ENCODE results near the gene PODN.

Gene PODN

DNA sequence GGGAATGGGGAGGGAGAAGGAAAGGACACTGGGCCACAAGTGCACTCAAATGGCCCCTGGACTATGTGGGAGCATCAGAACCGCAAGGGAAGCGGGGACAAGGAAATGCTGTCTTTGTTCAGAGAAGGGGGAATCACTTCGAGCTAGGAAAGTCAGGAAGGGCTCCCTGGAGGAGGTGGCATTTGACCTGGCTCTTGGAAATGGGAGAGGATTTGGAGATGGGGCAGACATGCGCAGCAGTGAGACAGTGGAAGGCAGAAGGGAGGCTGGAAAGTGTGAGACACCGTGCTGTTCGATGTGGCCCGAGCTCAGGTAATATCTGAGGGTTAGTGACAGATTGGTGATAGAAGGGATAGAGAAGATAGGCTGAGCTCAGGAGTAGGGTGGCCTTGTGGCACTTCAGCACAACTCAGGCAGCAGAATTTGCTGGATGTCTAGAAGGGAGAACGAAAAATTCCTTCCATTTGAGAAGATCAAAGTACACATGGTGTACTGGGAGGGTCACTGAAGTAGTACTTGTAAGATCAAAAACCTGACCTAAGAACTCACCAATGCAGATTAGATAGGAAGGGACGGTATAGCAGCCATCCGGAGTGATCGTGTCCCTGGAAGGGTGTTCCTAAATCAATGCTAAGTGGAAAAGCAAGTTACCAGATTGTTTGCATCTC, 55.1 kb downstream of the PODN start:
- no peak for DNase-seq

DNA sequence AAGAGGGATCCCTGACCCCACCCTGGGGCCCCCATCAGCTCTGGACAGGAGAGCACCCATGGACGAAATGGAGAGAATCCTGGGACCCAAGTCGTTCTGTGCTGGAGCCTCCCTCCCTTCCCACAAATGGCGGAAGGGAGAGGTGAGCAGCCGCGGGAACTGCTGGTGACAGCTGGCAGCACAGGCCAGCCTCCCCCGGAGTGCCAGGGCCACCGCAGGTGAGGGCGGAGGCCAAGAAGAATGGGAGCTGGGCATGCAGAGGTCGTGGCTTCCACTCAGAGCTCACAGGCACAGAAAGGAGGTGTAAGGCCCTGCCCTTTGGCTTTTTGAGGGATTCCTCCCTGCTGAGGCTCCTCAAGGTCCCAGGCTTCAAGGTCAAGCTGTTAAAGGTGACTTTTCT, 55.8 kb downstream of the PODN start:
- no peak for DNase-seq

DNA sequence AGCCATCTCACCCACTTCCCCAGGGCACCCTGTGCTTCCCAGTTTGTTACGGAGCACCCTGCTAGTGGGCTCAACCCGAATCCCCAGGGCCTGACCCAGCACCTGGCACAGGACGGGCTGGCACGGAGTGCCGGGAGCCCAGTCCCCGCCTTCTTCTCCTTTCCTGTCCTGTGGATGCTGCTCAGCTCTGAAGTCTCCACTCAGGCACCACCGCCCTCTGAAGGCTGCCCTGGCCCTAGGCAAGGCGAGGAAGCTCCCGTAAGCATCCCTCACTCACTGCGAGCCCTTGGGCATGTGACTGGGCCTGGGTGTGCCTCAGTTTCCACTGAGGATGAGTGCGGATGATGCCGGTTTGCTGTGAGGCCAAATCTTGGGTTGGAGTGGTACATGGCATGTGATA, 58.6 kb downstream of the PODN start:
- no peak for DNase-seq

DNA sequence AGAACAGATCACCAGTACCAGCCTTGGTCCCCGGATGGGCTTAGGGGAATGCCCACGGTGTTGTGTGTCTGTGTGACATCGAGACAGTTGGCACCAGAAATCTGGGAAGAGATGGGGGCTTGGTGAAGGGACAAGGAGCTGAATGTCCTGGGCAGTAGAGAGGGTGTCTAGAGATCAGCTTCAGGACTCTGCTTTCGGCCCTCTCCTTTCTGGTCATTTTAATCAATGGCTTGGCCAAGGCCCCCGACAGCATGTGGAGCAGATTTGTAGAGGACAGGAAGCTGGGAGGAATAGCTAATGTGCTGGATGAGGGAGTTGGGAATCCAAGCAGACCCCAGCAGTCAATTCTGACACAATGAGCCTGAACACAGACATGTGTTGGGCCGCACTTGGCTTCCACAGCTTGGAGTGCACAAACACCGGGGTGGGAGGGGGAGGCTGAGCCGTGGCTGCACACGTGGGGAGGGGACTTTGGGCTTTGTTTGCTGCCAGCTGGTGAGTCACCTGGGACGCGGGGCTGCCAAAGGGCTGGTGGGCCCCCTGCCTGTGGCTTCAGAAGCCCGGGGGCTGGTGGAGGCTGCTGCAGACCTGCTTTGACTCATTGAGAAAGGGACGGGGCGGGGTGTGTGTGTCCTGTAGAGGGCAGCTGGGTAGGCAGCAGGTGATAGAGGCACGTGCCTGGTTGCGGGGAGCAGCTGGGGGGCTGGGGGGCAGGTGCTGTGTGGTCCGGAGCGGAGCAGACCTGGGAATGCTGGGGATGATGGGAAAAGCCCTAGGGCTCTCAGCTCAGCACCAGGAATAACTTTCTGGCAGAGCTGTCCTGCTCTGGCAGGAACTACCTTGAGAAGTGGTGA, 59.5 kb downstream of the PODN start:
- DNase-seq = peak; percentile 81

DNA sequence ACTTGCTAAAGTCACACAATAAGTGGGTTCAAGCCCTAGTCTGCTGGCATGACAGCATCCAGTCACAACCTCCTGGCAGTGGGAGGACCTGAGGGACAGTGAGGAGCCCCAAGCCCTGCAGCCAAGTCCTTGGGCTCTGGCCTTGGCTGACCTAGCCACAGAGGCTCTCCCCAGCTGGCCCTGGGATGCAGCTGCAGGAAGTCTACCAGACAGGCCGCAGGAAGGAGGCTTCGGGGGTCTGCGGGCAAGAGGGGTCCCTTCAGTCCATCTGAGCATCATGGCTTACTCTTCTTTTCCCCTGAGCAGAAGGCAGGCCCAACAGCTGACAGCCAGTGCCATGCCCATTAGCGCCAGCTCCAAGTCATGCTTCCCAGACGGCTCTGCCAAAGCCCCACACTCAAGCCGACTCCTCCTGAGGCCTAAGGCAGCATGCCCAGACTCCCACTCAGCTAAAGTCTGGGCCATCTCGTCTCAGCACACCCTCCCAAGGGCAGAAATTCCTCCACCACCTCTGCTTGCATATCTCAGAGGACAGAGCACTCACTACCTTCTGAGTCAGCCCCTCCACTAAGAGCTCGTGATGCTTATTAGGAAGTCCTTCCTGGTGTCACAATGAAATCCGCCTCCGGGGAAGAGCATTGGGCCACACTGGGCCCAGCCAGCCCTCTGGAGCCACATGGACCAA, 60.3 kb downstream of the PODN start:
- DNase-seq = peak; percentile 70

DNA sequence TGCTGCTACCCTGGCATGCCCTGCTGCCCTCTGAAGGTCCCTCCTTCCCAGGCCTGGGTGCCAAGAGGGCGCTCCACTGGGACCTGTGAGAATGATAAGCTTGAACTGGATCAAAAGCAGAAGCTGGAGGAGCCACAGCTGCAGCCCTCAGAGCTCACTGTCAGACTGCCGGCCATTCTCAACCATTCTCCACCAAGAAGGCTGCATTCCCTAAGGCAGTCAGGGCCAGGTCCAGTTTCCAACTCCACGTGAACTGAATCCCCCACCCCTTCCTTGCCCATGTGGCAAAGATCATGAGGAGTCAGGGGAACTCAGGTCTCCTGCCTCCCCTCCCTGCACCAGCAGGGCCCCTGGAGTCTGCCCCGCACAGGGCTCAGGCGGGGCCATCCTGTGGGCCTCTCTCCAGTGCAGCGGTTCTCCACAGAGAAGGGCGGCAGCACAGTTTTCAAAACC, 61.0 kb downstream of the PODN start:
- no peak for DNase-seq

GRCh38 chr1:53123453-53124140, 61.6 kb downstream of the PODN start:
- no peak for DNase-seq

DNA sequence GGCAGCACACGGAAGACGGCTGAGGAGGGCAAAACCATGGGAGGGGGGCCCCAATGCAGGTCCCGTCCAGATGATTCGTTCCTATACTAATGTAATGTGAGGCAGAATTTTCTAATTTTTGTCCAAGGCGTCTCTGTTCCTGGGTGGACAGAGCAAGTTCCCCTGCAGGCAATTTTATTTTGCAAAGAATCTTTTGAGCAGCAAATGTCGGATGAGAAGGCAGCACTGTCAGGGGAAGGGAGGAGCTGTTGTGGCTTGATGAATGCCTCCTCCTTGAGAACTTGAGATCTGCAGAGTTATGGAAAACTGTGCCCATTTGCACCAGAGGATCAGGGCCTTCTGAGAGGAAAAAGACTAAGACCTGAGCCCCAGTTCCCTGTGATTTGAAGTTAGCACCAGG, 63.1 kb downstream of the PODN start:
- DNase-seq = no peak

GRCh38 chr1:53125623-53126360, 63.8 kb downstream of the PODN start:
- no peak for DNase-seq

GRCh38 chr1:53126495-53126894, 64.5 kb downstream of the PODN start:
- no peak for DNase-seq

GRCh38 chr1:53127546-53127945, 65.5 kb downstream of the PODN start:
- DNase-seq = no peak

DNA sequence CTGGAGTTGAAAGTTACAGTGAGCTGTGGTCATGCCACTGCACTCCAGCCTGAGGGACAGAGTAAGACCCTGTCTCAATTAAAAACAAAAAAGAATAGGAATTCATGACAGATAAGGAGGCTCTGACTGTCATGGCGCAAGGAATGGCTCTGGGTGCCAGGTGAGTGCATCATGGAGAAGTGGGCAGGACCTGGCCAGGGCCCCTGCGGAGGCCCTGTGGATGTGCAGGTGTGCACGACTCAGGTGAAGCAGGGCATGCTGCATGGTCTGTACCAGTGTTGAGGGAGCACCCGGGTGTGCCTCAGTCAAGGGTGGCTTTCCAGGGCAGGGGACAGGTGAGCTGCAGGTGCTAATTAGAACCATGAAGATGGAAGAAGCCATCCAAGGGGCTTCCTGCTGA, 66.4 kb downstream of the PODN start:
- DNase-seq = no peak

GRCh38 chr1:53129891-53130597, 68.0 kb downstream of the PODN start:
- DNase-seq = no peak

DNA sequence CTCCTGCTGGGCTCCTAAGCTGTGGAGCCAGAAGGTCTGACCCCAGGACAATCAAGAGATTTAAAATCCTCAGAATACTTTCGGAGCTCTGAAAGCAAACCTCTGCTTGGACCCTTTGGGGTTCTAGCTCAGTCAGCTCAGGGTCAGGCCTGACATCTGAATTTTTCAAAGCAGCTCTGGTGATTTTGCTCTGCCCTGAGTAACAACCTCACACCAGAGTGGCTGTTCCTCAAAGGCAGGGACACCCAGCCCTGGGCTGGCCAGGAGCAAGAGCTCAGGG, 68.5 kb downstream of the PODN start:
- no peak for DNase-seq

GRCh38 chr1:53130878-53131589, 69.0 kb downstream of the PODN start:
- DNase-seq = no peak

DNA sequence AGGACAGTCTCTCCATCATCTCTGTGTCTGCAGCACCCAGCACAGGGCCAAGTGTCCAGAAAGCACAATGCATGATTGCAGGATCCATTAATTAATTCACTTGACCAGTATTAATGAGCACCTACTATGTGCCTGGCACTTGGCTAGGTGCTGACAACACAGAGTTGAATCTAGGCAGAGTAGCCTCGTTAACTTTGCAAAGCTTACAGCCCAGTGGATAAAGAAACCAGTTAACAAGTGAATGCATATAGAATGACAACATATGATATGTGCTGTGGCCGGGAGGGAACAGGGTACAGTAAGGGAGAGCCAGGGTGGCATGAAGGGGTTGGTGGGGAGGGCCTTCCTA, 69.6 kb downstream of the PODN start:
- no peak for DNase-seq

DNA sequence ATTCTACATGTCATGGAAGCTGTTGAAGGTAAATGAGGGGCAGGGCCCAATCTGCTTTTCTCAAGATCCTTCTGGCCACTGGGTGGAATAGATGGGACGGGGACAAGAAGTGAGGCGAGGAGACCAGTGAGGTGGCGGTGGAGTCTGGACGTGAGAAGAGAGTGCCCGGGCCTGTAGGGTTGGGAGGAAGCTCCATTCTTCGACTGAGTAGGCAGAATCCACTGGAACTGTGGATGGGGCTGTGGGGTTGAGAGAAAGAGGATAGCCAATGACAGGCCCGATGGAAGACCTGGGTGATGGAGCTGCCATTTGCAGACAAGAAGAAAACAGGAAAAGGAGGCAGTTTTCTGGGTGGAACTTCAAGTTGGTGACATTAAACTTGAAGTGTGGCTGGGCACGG, 70.2 kb downstream of the PODN start:
- DNase-seq = no peak

DNA sequence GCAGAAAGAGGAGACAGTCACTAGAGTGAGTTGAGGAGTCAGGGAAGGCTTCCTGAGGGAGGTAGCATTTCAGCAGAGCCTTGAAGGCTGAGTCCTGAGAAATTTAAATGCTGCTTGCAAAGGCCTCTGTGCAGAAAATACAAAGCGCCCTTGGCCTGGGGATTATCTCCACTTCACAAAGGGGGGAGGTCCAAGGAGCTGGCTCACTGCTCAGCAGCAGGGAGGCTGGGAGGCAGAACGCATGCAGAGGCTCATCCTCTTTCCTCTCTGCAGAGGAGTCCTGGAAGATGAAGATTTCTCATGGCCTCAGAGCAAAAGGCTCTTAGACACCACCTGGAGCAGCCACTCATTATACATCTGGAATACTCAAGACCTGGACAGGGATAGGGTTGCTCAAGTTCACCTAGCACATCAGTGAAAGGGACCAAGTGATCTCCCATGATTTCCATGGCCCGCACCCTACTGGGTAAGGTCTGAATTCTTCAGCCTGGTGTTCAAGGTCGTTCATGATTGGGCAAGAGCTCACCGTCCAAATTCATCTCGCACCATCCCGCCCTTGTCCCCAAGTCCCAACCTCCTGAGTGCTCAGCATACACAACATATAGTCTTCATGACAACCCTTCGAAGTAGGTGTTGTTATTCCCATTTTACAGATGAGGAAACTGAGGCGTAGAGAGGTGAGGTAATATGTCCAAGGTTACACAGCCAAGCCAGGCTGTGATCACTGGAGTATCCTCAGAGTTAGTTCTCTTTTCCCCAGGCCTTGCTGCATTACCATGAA, 71.4 kb downstream of the PODN start:
- DNase-seq = no peak

GRCh38 chr1:53134042-53134485, 72.1 kb downstream of the PODN start:
- DNase-seq = no peak

Measured in NCI-H446 treated with DMSO at 0.1 percent for 48 hours (cell line).